Hepatocyte (in vitro differentiated cells): ENCODE measurements around the gene KRT81.

ENCODE experiments used
- CTCF ChIP-seq: fragments of 200-600 bp; sonication (generic); IDR thresholded peaks from 2 replicates; pipeline ENCODE4 v1.5.1; 2016; ENCODE audit warnings: antibody characterized with exemption, mild to moderate bottlenecking; ENCODE audit not compliant: poor library complexity
- EZH2 ChIP-seq: fragments of 200-600 bp; sonication (generic); IDR thresholded peaks from 2 replicates; pipeline ENCODE4 v1.6.1; 2016; ENCODE audit warnings: antibody characterized with exemption, mild to moderate bottlenecking, borderline replicate concordance
- EZH2phosphoT487 ChIP-seq: fragments of 200-600 bp; sonication (generic); IDR thresholded peaks from one replicate; pipeline ENCODE4 v1.6.1; 2018; ENCODE audit warnings: antibody characterized with exemption, mild to moderate bottlenecking, low read depth, moderate library complexity; ENCODE audit not compliant: unreplicated experiment, severe bottlenecking

DNA sequence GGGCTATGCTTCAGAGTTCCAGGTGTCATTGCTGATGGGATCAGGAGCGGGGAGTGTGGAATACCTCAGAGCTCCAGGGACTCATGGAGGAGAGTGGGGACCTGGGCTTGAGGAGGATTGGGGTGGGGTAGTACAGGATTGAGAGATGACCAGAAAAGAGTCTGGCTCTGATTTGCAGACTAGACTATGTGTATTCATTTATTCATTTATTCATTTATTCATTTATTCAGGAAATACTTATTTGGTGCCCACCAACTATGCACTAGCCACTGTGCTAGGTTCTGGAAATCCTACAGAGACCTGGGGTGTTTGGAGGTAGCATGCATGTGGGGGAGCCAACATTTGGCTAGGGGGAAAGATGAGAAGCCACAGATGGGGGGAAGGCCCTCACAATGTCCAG lies 30.7 kb upstream of the KRT81 start:
- TF ChIP-seq CTCF (no peak), EZH2 (no peak), EZH2phosphoT487 (no peak)
